Activated naive CD8-positive, alpha-beta T cell treated with anti-CD3 and anti-CD28 coated beads, Interleukin-2, amount 50 U/mL, for 24 hours (primary cell): Measurements from ENCODE around the gene SEC14L2.

ENCODE experiments used
- ATAC-seq: fragments of 150-1000 bp; cut with Tn5 transposase; one replicate; pipeline ENCODE4 v1.10.0; 2021
- DNase-seq: peaks from one replicate; pipeline ENCODE4 v3.0.0; 2021
- H3K27ac Mint-ChIP-seq: one replicate; pipeline ENCODE4 v1.8.0; 2021; ENCODE audit warnings: mild to moderate bottlenecking, mixed read lengths
- H3K27me3 Mint-ChIP-seq: one replicate; pipeline ENCODE4 v1.8.0; 2021; ENCODE audit warnings: mixed read lengths
- H3K36me3 Mint-ChIP-seq: one replicate; pipeline ENCODE4 v1.8.0; 2021; ENCODE audit warnings: low read depth, mixed read lengths
- H3K4me1 Mint-ChIP-seq: one replicate; pipeline ENCODE4 v1.8.0; 2021; ENCODE audit warnings: mixed read lengths
- H3K4me3 Mint-ChIP-seq: one replicate; pipeline ENCODE4 v1.8.0; 2021; ENCODE audit warnings: mild to moderate bottlenecking, moderate library complexity, mixed read lengths
- H3K9me3 Mint-ChIP-seq: one replicate; pipeline ENCODE4 v1.8.0; 2021; ENCODE audit warnings: mixed read lengths

SEC14L2 gene

GRCh38 chr22:30423959-30424533, 27.2 kb downstream of the SEC14L2 start:
- Mint-ChIP-seq H3K4me3 (peak overlapping the region; percentile 95), H3K36me3 (peaks cover 39% of the 10 kb centered on the region), H3K4me1 (peaks cover 70% of the 10 kb centered on the region), H3K27me3 (no peaks in the 10 kb centered on the region), H3K27ac (peak overlapping the region; percentile 99), H3K9me3 (no peaks in the 10 kb centered on the region)
- peak; percentile 84 for ATAC-seq
- peak; percentile 97 for DNase-seq

- Mint-ChIP-seq H3K9me3 (no peaks in the 10 kb centered on the region), H3K27me3 (no peaks in the 10 kb centered on the region), H3K36me3 (peaks cover 38% of the 10 kb centered on the region), H3K4me3 (peak overlapping the region; percentile 95), H3K27ac (peak overlapping the region; percentile 99), H3K4me1 (peaks cover 67% of the 10 kb centered on the region)
- ATAC-seq (no peak), DNase-seq (no peak)
Measured at GRCh38 chr22:30424534-30425326, 27.9 kb downstream of the SEC14L2 start.

GRCh38 chr22:30425327-30425615, 28.5 kb downstream of the SEC14L2 start:
- no peak for ATAC-seq
- peak overlapping the region; percentile 95 for H3K4me3 Mint-ChIP-seq
- no peak for DNase-seq
- no peaks in the 10 kb centered on the region for H3K9me3 Mint-ChIP-seq
- no peaks in the 10 kb centered on the region for H3K27me3 Mint-ChIP-seq
- H3K27ac Mint-ChIP-seq, result peak overlapping the region; percentile 99
- peaks cover 62% of the 10 kb centered on the region for H3K4me1 Mint-ChIP-seq
- peaks cover 36% of the 10 kb centered on the region for H3K36me3 Mint-ChIP-seq

GRCh38 chr22:30425616-30426387, 29.0 kb downstream of the SEC14L2 start, which contains the start of gene MTFP1:
Gene MTFP1, plus strand, starts transcription at chr22:30425768. Its CDS starts 112 bp downstream, at chr22:30425880.
- Mint-ChIP-seq H3K36me3 (peaks cover 33% of the 10 kb centered on the region), H3K9me3 (no peaks in the 10 kb centered on the region), H3K4me1 (peaks cover 56% of the 10 kb centered on the region), H3K27ac (peak within 1 kb of the TSS; percentile 99), H3K4me3 (peak within 1 kb of the TSS; percentile 95), H3K27me3 (no peaks in the 10 kb centered on the region)
- DNase-seq (peak; percentile 60), ATAC-seq (no peak)

GRCh38 chr22:30426388-30427353, 29.9 kb downstream of the SEC14L2 start:
- H3K27ac Mint-ChIP-seq, result peak overlapping the region; percentile 99
- DNase-seq (peak; percentile 93), ATAC-seq (peak; percentile 40)
- peak overlapping the region; percentile 95 for H3K4me3 Mint-ChIP-seq
- H3K36me3 Mint-ChIP-seq, result peaks cover 29% of the 10 kb centered on the region
- H3K27me3 Mint-ChIP-seq, result no peaks in the 10 kb centered on the region
- peaks cover 48% of the 10 kb centered on the region for H3K4me1 Mint-ChIP-seq
- H3K9me3 Mint-ChIP-seq, result no peaks in the 10 kb centered on the region

GRCh38 chr22:30427871-30428270, 31.1 kb downstream of the SEC14L2 start:
- ATAC-seq (no peak), DNase-seq (no peak)
- Mint-ChIP-seq H3K9me3 (no peaks in the 10 kb centered on the region), H3K27me3 (no peaks in the 10 kb centered on the region), H3K4me3 (no peak overlapping the region), H3K27ac (no peak overlapping the region), H3K36me3 (peaks cover 19% of the 10 kb centered on the region), H3K4me1 (peaks cover 37% of the 10 kb centered on the region)

GRCh38 chr22:30429887-30430286, 33.1 kb downstream of the SEC14L2 start:
- H3K27me3 Mint-ChIP-seq, result no peaks in the 10 kb centered on the region
- no peak overlapping the region for H3K27ac Mint-ChIP-seq
- peaks cover 22% of the 10 kb centered on the region for H3K36me3 Mint-ChIP-seq
- H3K4me1 Mint-ChIP-seq, result peaks cover 44% of the 10 kb centered on the region
- no peak for DNase-seq
- H3K9me3 Mint-ChIP-seq, result no peaks in the 10 kb centered on the region
- no peak for ATAC-seq
- H3K4me3 Mint-ChIP-seq, result no peak overlapping the region

GRCh38 chr22:30430933-30431332, 34.1 kb downstream of the SEC14L2 start:
- DNase-seq (no peak), ATAC-seq (no peak)
- Mint-ChIP-seq H3K4me1 (peaks cover 48% of the 10 kb centered on the region), H3K9me3 (peaks cover 8% of the 10 kb centered on the region), H3K27ac (no peak overlapping the region), H3K27me3 (no peaks in the 10 kb centered on the region), H3K36me3 (peaks cover 29% of the 10 kb centered on the region), H3K4me3 (no peak overlapping the region)

- no peak for ATAC-seq
- H3K36me3 Mint-ChIP-seq, result peaks cover 29% of the 10 kb centered on the region
- H3K4me1 Mint-ChIP-seq, result peaks cover 41% of the 10 kb centered on the region
Measured at GRCh38 chr22:30432096-30432495, 35.3 kb downstream of the SEC14L2 start.

GRCh38 chr22:30432520-30432919, 35.7 kb downstream of the SEC14L2 start:
- H3K27me3 Mint-ChIP-seq, result no peaks in the 10 kb centered on the region
- no peak overlapping the region for H3K27ac Mint-ChIP-seq
- H3K4me1 Mint-ChIP-seq, result peaks cover 37% of the 10 kb centered on the region
- peaks cover 25% of the 10 kb centered on the region for H3K36me3 Mint-ChIP-seq
- DNase-seq (no peak), ATAC-seq (no peak)
- peaks cover 9% of the 10 kb centered on the region for H3K9me3 Mint-ChIP-seq
- H3K4me3 Mint-ChIP-seq, result no peak overlapping the region

More at GRCh38 chr22:30432096-30432495, 35.3 kb downstream of the SEC14L2 start:
- Mint-ChIP-seq H3K4me3 (no peak overlapping the region), H3K9me3 (peaks cover 9% of the 10 kb centered on the region), H3K27ac (no peak overlapping the region), H3K27me3 (no peaks in the 10 kb centered on the region)
- no peak for DNase-seq

GRCh38 chr22:30433227-30433626, 36.4 kb downstream of the SEC14L2 start:
- ATAC-seq, result no peak
- Mint-ChIP-seq H3K27me3 (peaks cover 1% of the 10 kb centered on the region), H3K4me1 (peaks cover 34% of the 10 kb centered on the region), H3K27ac (peak overlapping the region; percentile 71), H3K36me3 (peaks cover 21% of the 10 kb centered on the region), H3K4me3 (no peak overlapping the region), H3K9me3 (peaks cover 9% of the 10 kb centered on the region)
- no peak for DNase-seq

GRCh38 chr22:30433773-30434172, 37.0 kb downstream of the SEC14L2 start:
- Mint-ChIP-seq H3K9me3 (peaks cover 9% of the 10 kb centered on the region), H3K27me3 (peaks cover 6% of the 10 kb centered on the region), H3K4me3 (peak overlapping the region; percentile 45), H3K36me3 (peaks cover 17% of the 10 kb centered on the region), H3K27ac (peak overlapping the region; percentile 96), H3K4me1 (peaks cover 34% of the 10 kb centered on the region)
- DNase-seq (peak; percentile 26), ATAC-seq (peak; percentile 68)

- peaks cover 34% of the 10 kb centered on the region for H3K4me1 Mint-ChIP-seq
- peak overlapping the region; percentile 87 for H3K4me3 Mint-ChIP-seq
- peaks cover 11% of the 10 kb centered on the region for H3K27me3 Mint-ChIP-seq
- DNase-seq (no peak), ATAC-seq (peak; percentile 16)
- H3K36me3 Mint-ChIP-seq, result peaks cover 14% of the 10 kb centered on the region
- H3K9me3 Mint-ChIP-seq, result peaks cover 9% of the 10 kb centered on the region
- peak overlapping the region; percentile 96 for H3K27ac Mint-ChIP-seq
Measured at GRCh38 chr22:30434843-30435242, 38.0 kb downstream of the SEC14L2 start.

GRCh38 chr22:30435674-30436126, 38.9 kb downstream of the SEC14L2 start:
- H3K4me3 Mint-ChIP-seq, result peak overlapping the region; percentile 87
- ATAC-seq, result peak; percentile 80
- peaks cover 14% of the 10 kb centered on the region for H3K36me3 Mint-ChIP-seq

More at GRCh38 chr22:30435674-30436126, 38.9 kb downstream of the SEC14L2 start:
- peaks cover 34% of the 10 kb centered on the region for H3K4me1 Mint-ChIP-seq
- DNase-seq, result peak; percentile 75
- H3K9me3 Mint-ChIP-seq, result peaks cover 9% of the 10 kb centered on the region
- peak overlapping the region; percentile 96 for H3K27ac Mint-ChIP-seq
- peaks cover 17% of the 10 kb centered on the region for H3K27me3 Mint-ChIP-seq
